Measurements from ENCODE around the gene PPP1R13B.

DNA sequence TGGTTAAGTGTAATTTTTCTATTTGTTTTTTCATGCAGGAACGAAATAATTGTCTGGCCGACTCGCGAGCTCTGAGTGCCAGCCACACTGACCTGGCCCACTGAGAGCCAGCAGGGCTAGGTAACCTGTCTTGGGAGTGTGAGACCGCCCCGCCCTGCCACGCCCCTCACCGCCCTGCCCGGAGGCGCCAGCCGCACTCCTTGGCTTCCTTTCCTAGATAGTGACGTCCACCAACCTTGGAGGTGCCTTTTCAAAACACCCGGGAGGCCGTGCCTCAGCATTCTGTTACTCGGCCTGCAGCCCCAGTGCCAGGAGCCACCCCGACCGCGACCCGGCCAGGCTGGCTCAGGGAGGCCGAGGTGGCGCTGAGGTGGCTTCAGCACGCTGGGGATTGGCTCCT is 153.9 kb downstream of the PPP1R13B start:
- TF ChIP-seq YY1 (IDR thresholded peaks at IDR 0.05; ENCODE audit: insufficient read depth, insufficient read length) (no peak), SUZ12 (IDR thresholded peaks at IDR 0.05; ENCODE audit: extremely low read depth, insufficient read depth, insufficient read length) (no peak)
